Hepatocyte (in vitro differentiated cells): ENCODE data around the gene BAG1.

Source experiments
- EZH2phosphoT487 ChIP-seq: fragments of 200-600 bp; sonication (generic); IDR thresholded peaks from one replicate; pipeline ENCODE4 v1.6.1; 2018; ENCODE audit warnings: antibody characterized with exemption, mild to moderate bottlenecking, low read depth, moderate library complexity; ENCODE audit not compliant: unreplicated experiment, severe bottlenecking
- TF ChIP-seq, protein P1 (sequence below): fragments of 200-600 bp; sonication (generic); IDR thresholded peaks from 2 replicates; pipeline ENCODE4 v1.5.1; 2016; ENCODE audit warnings: antibody characterized with exemption, mild to moderate bottlenecking; ENCODE audit not compliant: poor library complexity

DNA sequence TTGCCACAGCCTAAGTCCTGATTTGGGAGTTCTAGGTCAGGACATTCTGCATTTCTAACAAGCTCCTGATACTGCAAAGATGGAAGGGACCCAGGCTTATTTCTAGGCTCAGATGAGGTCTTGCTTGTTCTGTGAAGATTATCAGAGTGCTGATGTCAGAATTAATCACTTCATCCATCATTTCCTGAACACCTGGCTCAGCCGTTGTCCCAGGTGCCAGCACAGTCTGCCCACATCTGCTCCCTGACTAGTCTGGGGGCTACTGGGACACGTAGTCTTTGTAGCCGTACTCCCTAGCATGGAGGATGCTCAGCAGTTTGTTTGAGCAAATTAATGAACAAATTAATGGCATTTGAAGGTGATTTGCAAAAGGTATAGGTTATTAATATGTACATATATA, 42.5 kb downstream of the BAG1 start:
- TF ChIP-seq, protein P1, sequence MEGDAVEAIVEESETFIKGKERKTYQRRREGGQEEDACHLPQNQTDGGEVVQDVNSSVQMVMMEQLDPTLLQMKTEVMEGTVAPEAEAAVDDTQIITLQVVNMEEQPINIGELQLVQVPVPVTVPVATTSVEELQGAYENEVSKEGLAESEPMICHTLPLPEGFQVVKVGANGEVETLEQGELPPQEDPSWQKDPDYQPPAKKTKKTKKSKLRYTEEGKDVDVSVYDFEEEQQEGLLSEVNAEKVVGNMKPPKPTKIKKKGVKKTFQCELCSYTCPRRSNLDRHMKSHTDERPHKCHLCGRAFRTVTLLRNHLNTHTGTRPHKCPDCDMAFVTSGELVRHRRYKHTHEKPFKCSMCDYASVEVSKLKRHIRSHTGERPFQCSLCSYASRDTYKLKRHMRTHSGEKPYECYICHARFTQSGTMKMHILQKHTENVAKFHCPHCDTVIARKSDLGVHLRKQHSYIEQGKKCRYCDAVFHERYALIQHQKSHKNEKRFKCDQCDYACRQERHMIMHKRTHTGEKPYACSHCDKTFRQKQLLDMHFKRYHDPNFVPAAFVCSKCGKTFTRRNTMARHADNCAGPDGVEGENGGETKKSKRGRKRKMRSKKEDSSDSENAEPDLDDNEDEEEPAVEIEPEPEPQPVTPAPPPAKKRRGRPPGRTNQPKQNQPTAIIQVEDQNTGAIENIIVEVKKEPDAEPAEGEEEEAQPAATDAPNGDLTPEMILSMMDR, result no peak
- TF ChIP-seq EZH2phosphoT487, result no peak
